Measurements from ENCODE around the gene IGF2R.

DNA sequence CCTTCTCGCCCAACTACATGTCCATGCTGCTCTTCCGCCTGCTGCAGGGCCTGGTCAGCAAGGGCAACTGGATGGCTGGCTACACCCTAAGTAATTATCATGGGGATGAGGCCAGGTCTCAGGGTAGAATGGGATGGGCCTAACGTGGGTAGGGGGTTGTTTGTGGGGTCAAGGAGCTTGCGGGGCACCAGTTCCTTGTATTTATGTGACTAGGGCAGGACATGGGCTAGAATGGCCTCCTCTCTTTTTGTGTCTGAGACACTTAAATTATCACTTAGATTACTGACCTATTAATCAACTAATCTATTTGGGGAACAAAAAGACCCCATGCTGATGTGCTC, 163.4 kb downstream of the IGF2R start:
- TF ChIP-seq, protein P1, sequence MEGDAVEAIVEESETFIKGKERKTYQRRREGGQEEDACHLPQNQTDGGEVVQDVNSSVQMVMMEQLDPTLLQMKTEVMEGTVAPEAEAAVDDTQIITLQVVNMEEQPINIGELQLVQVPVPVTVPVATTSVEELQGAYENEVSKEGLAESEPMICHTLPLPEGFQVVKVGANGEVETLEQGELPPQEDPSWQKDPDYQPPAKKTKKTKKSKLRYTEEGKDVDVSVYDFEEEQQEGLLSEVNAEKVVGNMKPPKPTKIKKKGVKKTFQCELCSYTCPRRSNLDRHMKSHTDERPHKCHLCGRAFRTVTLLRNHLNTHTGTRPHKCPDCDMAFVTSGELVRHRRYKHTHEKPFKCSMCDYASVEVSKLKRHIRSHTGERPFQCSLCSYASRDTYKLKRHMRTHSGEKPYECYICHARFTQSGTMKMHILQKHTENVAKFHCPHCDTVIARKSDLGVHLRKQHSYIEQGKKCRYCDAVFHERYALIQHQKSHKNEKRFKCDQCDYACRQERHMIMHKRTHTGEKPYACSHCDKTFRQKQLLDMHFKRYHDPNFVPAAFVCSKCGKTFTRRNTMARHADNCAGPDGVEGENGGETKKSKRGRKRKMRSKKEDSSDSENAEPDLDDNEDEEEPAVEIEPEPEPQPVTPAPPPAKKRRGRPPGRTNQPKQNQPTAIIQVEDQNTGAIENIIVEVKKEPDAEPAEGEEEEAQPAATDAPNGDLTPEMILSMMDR (IDR thresholded peaks at IDR 0.05; ENCODE audit: poor library complexity): no peak
- TF ChIP-seq EZH2phosphoT487 (IDR thresholded peaks at IDR 0.05; ENCODE audit: low read depth, severe bottlenecking, unreplicated experiment) (no peak), EZH2 (IDR thresholded peaks at IDR 0.05; ENCODE audit: borderline replicate concordance) (no peak)
